HEK293 (cell line): ENCODE data around the gene S100A14.

Experiments used
- AEBP2 ChIP-seq: fragments of 450-650 bp; formaldehyde crosslinking; IDR thresholded peaks from 2 replicates; pipeline ENCODE4 v1.5.1; 2016; ENCODE audit warnings: missing biosample characterization, missing genetic modification characterization, borderline replicate concordance
- FEZF1 ChIP-seq: fragments of 450-650 bp; formaldehyde crosslinking; IDR thresholded peaks from 2 replicates; pipeline ENCODE4 v1.5.1; 2016; ENCODE audit warnings: missing biosample characterization, missing genetic modification characterization
- KLF16 ChIP-seq: fragments of 450-650 bp; formaldehyde crosslinking; IDR thresholded peaks from 2 replicates; pipeline ENCODE4 v1.5.1; 2017; ENCODE audit warnings: missing biosample characterization, missing genetic modification characterization
- MEIS1 ChIP-seq: sonication (generic); formaldehyde crosslinking; IDR thresholded peaks from 2 replicates; pipeline ENCODE4 v1.8.1; 2022; ENCODE audit warnings: missing genetic modification reagents, mild to moderate bottlenecking, borderline replicate concordance
- MZF1 ChIP-seq: fragments of 450-650 bp; formaldehyde crosslinking; IDR thresholded peaks from 2 replicates; pipeline ENCODE4 v1.5.1; 2017; ENCODE audit warnings: missing biosample characterization, missing genetic modification characterization, borderline replicate concordance
- PRDM10 ChIP-seq: fragments of 450-650 bp; formaldehyde crosslinking; IDR thresholded peaks from 2 replicates; pipeline ENCODE4 v1.5.1; 2016; ENCODE audit warnings: missing biosample characterization, missing genetic modification characterization
- PRDM6 ChIP-seq: fragments of 450-650 bp; formaldehyde crosslinking; IDR thresholded peaks from 2 replicates; pipeline ENCODE4 v1.5.1; 2017; ENCODE audit warnings: missing biosample characterization, missing genetic modification characterization
- ZNF146 ChIP-seq: fragments of 450-650 bp; formaldehyde crosslinking; IDR thresholded peaks from 2 replicates; pipeline ENCODE4 v1.5.1; 2016; ENCODE audit warnings: missing biosample characterization, missing genetic modification characterization
- ZNF16 ChIP-seq: fragments of 450-650 bp; formaldehyde crosslinking; IDR thresholded peaks from 2 replicates; pipeline ENCODE4 v1.5.1; 2016; ENCODE audit warnings: low read depth, missing biosample characterization, missing genetic modification characterization
- ZNF202 ChIP-seq: fragments of 450-650 bp; formaldehyde crosslinking; IDR thresholded peaks from 2 replicates; pipeline ENCODE4 v1.5.1; 2016; ENCODE audit warnings: missing biosample characterization, missing genetic modification characterization, borderline replicate concordance
- ZNF362 ChIP-seq: fragments of 450-650 bp; formaldehyde crosslinking; IDR thresholded peaks from 2 replicates; pipeline ENCODE4 v1.5.1; 2016; ENCODE audit warnings: missing biosample characterization, missing genetic modification characterization
- ZNF37A ChIP-seq: fragments of 450-650 bp; IDR thresholded peaks from 2 replicates; pipeline ENCODE4 v1.5.1; 2018; ENCODE audit warnings: missing biosample characterization, missing genetic modification characterization
- ZNF449 ChIP-seq: fragments of 450-650 bp; formaldehyde crosslinking; IDR thresholded peaks from 2 replicates; pipeline ENCODE4 v1.5.1; 2017; ENCODE audit warnings: missing biosample characterization, mild to moderate bottlenecking, missing genetic modification characterization, moderate library complexity
- ZNF544 ChIP-seq: fragments of 450-650 bp; formaldehyde crosslinking; IDR thresholded peaks from 2 replicates; pipeline ENCODE4 v1.5.0; 2017; ENCODE audit warnings: missing biosample characterization, missing genetic modification characterization
- ZNF785 ChIP-seq: fragments of 450-650 bp; formaldehyde crosslinking; IDR thresholded peaks from 2 replicates; pipeline ENCODE4 v1.5.1; 2016; ENCODE audit warnings: missing biosample characterization, missing genetic modification characterization

Gene S100A14

DNA sequence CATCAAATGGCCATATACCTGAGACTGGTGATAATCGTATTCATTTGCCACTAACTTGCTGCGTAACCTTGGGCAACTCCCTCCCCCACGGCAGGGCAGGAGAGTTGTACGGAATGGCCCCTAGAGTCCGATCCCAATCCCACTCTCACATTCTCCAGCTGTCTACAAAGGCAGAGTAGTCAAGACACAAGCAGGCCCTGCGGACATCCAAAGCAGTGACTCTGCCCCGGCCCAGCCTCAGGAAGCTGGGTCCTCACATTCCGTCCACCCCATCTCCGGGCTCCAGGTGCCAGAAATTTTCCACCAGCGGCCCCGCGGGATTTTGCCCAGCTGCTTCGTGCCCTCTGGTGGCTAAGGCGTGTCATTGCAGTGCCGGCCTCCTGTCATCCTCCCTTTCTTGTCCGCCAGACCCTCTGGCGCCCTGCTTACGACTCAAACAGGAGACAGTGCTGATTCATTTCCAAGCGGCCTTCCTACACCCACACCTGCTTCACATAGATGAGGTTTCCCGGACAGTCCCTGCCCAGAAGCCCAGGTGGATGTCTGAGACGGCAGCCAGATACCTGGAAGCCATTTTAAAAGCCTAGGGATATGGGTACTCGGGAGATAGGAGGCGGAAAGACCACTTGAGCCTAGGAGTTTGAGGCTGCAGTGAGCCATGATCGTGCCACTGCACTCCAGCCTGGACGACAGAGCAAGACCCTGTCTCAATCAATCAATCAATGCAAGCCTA lies 47.6 kb downstream of the S100A14 start (continued):
- no peak for TF ChIP-seq MEIS1 (CRISPR knock-in tag)
- TF ChIP-seq ZNF146 (tag by site-specific recombination), result no peak
- no peak for TF ChIP-seq ZNF362
- TF ChIP-seq FEZF1 (tag by site-specific recombination), result no peak
- no peak for TF ChIP-seq ZNF449 (tag by site-specific recombination)
- no peak for TF ChIP-seq ZNF37A
- no peak for TF ChIP-seq PRDM10 (tag by site-specific recombination)
- no peak for TF ChIP-seq PRDM6 (tag by site-specific recombination)
- TF ChIP-seq MZF1 (tag by site-specific recombination), result no peak
- no peak for TF ChIP-seq ZNF785 (tag by site-specific recombination)
- no peak for TF ChIP-seq ZNF202 (tag by site-specific recombination)
- no peak for TF ChIP-seq ZNF544
- TF ChIP-seq KLF16 (tag by site-specific recombination), result no peak; the same call in 1 of the 2 replicates
- TF ChIP-seq ZNF16 (tag by site-specific recombination), result no peak
- TF ChIP-seq AEBP2 (tag by site-specific recombination), result no peak
- TF ChIP-seq, all 188 proteins: peak for 34
